ENCODE results near the gene NVL.

- no peak for TF ChIP-seq CTCF (IDR thresholded peaks at IDR 0.05)
- no peak for TF ChIP-seq EZH2 (IDR thresholded peaks at IDR 0.05)
- no peak for TF ChIP-seq EZH2phosphoT487 (IDR thresholded peaks at IDR 0.05)
Observed at GRCh38 chr1:224177356-224177999, 152.5 kb downstream of the NVL start.

Data from neural progenitor cell (in vitro differentiated cells).